SK-N-SH (cell line): ENCODE results near the gene IL1RAP. TPM values are rescaled to one million over a fixed set of nuclear protein-coding genes. Genes with fewer than 3 reads are reported as not detected.

Experiments
- CTCF ChIA-PET: fragments of 300-600, 350-600 bp; formaldehyde crosslinking; extraction: SDS; loops from one replicate; lab custom pipeline; 2021; lab: Yijun Ruan, JAX
- POLR2A ChIA-PET: fragments of 350-600 bp; sonication (Branson Sonifier 250); formaldehyde crosslinking; extraction: SDS; loops from one replicate; lab custom pipeline; 2020; ENCODE audit warnings: antibody characterized with exemption, inconsistent platforms; lab: Yijun Ruan, JAX
- DNase-seq: peaks from one replicate; pipeline ENCODE4 v3.0.0; 2012
- H2AFZ ChIP-seq: fragments of 200-600 bp; sonication (generic); 2 replicates; pipeline ENCODE4 v1.8.1; 2016; ENCODE audit warnings: antibody characterized with exemption, mild to moderate bottlenecking, low read depth
- H3F3A ChIP-seq: fragments of 200-600 bp; sonication (generic); replicated peaks from 2 replicates; pipeline ENCODE3; 2016; ENCODE audit warnings: antibody characterized with exemption, mild to moderate bottlenecking; ENCODE audit not compliant: insufficient read depth
- H3K27ac ChIP-seq, 2 experiments: fragments of 200-500 bp in 1 of 2; fragments of 200-600 bp in 1 of 2; sonication (Bioruptor generic) in 1 of 2; sonication (generic), shearing (Covaris generic) in 1 of 2; 2 replicates each; pipeline versions ENCODE4 v1.5.1 to v1.6.1; 2014 to 2016; ENCODE audit warnings: low read depth in 2 of 2, inconsistent platforms in 1 of 2, low read length in 1 of 2, mild to moderate bottlenecking in 1 of 2, mixed read lengths in 1 of 2
- H3K27me3 ChIP-seq: fragments of 200-600 bp; sonication (generic), shearing (Covaris generic); 2 replicates; pipeline ENCODE4 v1.6.1; 2016; ENCODE audit warnings: mixed run types; ENCODE audit not compliant: insufficient read depth
- H3K36me3 ChIP-seq, 2 experiments: fragments of 200-500 bp in 1 of 2; fragments of 200-600 bp in 1 of 2; sonication (Bioruptor generic) in 1 of 2; sonication (generic) in 1 of 2; replicated peaks in 1 of 2; 2 replicates each; pipeline versions ENCODE3 to v1.5.1; 2014 to 2016; ENCODE audit warnings: low read length in 1 of 2, mild to moderate bottlenecking in 1 of 2; ENCODE audit not compliant: insufficient read depth in 2 of 2, control insufficient read depth in 1 of 2
- H3K4me1 ChIP-seq, 2 experiments: fragments of 200-500 bp in 1 of 2; fragments of 200-600 bp in 1 of 2; sonication (Bioruptor generic) in 1 of 2; sonication (generic), shearing (Covaris generic) in 1 of 2; 2 replicates each; pipeline versions ENCODE4 v1.5.1 to v1.6.1; 2014 to 2016; ENCODE audit warnings: low read depth in 1 of 2, low read length in 1 of 2, mixed run types in 1 of 2; ENCODE audit not compliant: insufficient read depth in 2 of 2, control insufficient read depth in 1 of 2
- H3K4me2 ChIP-seq: fragments of 200-600 bp; sonication (generic), shearing (Covaris generic); 2 replicates; pipeline ENCODE4 v1.6.1; 2017; ENCODE audit warnings: mixed run types
- H3K4me3 ChIP-seq, 2 experiments: fragments of 200-500 bp in 1 of 2; fragments of 200-600 bp in 1 of 2; sonication (Bioruptor generic) in 1 of 2; sonication (generic), shearing (Covaris generic) in 1 of 2; 2 replicates each; pipeline versions ENCODE4 v1.5.1 to v1.8.1; 2014 to 2016; ENCODE audit warnings: low read depth in 2 of 2, inconsistent platforms in 1 of 2, low read length in 1 of 2, mild to moderate bottlenecking in 1 of 2, mixed read lengths in 1 of 2, moderate library complexity in 1 of 2
- H3K79me2 ChIP-seq: fragments of 200-600 bp; sonication (generic); 2 replicates; pipeline ENCODE4 v1.8.1; 2017; ENCODE audit warnings: mild to moderate bottlenecking; ENCODE audit not compliant: insufficient read depth
- H3K9ac ChIP-seq: fragments of 200-600 bp; sonication (generic); 2 replicates; pipeline ENCODE4 v1.6.1; 2017; ENCODE audit warnings: mixed run types
- H3K9me2 ChIP-seq: fragments of 200-600 bp; sonication (generic); 2 replicates; pipeline ENCODE4 v1.6.1; 2017; ENCODE audit warnings: mixed run types
- H3K9me3 ChIP-seq: fragments of 200-600 bp; sonication (generic); 2 replicates; pipeline ENCODE4 v1.6.1; 2017; ENCODE audit warnings: mixed run types, mild to moderate bottlenecking, moderate library complexity
- H4K20me1 ChIP-seq: fragments of 200-600 bp; sonication (generic); 2 replicates; pipeline ENCODE4 v1.6.1; 2017; ENCODE audit warnings: mild to moderate bottlenecking, mixed run types; ENCODE audit not compliant: insufficient read depth
- CHD2 ChIP-seq: fragments of 150-350 bp; IDR thresholded peaks from 2 replicates; pipeline ENCODE4 v1.6.1; 2018; ENCODE audit warnings: low read length; ENCODE audit not compliant: partially characterized antibody
- ELF1 ChIP-seq: IDR thresholded peaks from 2 replicates; pipeline ENCODE4 v1.4.0; 2012
- EP300 ChIP-seq, 2 experiments: IDR thresholded peaks; 2 replicates each; pipeline versions ENCODE4 v1.4.0 to v1.6.1; 2012; ENCODE audit warnings: borderline replicate concordance in 1 of 2, low read depth in 1 of 2, low read length in 1 of 2
- FOSL2 ChIP-seq: IDR thresholded peaks from 2 replicates; pipeline ENCODE4 v1.4.0; 2012; ENCODE audit warnings: low read depth, mild to moderate bottlenecking, moderate library complexity, borderline replicate concordance
- JUND ChIP-seq: IDR thresholded peaks from 2 replicates; pipeline ENCODE4 v1.4.0; 2012
- MEF2A ChIP-seq: IDR thresholded peaks from 2 replicates; pipeline ENCODE4 v1.4.0; 2012; ENCODE audit warnings: low read depth, borderline replicate concordance
- NFIC ChIP-seq: IDR thresholded peaks from 2 replicates; pipeline ENCODE4 v1.4.0; 2012; ENCODE audit warnings: borderline replicate concordance
- RCOR1 ChIP-seq: fragments of 150-350 bp; IDR thresholded peaks from 2 replicates; pipeline ENCODE4 v1.6.1; 2017; ENCODE audit warnings: antibody characterized with exemption, low read length
- RFX5 ChIP-seq: IDR thresholded peaks from 2 replicates; pipeline ENCODE4 v1.6.1; 2012; ENCODE audit warnings: mild to moderate bottlenecking, improper control_type of control experiment, low read length
- SMC3 ChIP-seq: IDR thresholded peaks from 2 replicates; pipeline ENCODE4 v1.6.1; 2012; ENCODE audit warnings: low read depth, low read length, improper control_type of control experiment
- TAF1 ChIP-seq: IDR thresholded peaks from 2 replicates; pipeline ENCODE4 v1.6.1; 2012; ENCODE audit warnings: low read depth, mild to moderate bottlenecking, low read length, moderate library complexity, borderline replicate concordance
- TCF12 ChIP-seq: IDR thresholded peaks from 2 replicates; pipeline ENCODE4 v1.4.0; 2012
- TEAD4 ChIP-seq: IDR thresholded peaks from 2 replicates; pipeline ENCODE4 v1.4.0; 2012; ENCODE audit warnings: mild to moderate bottlenecking, borderline replicate concordance; ENCODE audit not compliant: insufficient read depth
- WGBS: methylation state at CpG from one replicate; pipeline ENCODE4 v1.1.6; 2017; ENCODE audit warnings: low lambda C conversion rate; 5-methylcytosine and 5-hydroxymethylcytosine counted together
- polyA plus RNA-seq, 3 experiments: library from polyadenylated mRNA; depleted of rRNA; stranded (reverse); fragments of >200 nt; gene quantifications; 2 replicates each; pipeline ENCODE4 v1.2.3, GENCODE V29; 2012
- TF ChIP-seq, protein P1 (sequence below): IDR thresholded peaks from 2 replicates; pipeline ENCODE4; 2012
- TF ChIP-seq, protein P2 (sequence below): IDR thresholded peaks from 2 replicates; pipeline ENCODE4 v1.4.0; 2012; ENCODE audit warnings: low read depth, borderline replicate concordance

IL1RAP gene
- polyA plus RNA-seq, 1 of the 3 experiments (the other 2 are of a cell fraction) = 7.6 TPM

DNA sequence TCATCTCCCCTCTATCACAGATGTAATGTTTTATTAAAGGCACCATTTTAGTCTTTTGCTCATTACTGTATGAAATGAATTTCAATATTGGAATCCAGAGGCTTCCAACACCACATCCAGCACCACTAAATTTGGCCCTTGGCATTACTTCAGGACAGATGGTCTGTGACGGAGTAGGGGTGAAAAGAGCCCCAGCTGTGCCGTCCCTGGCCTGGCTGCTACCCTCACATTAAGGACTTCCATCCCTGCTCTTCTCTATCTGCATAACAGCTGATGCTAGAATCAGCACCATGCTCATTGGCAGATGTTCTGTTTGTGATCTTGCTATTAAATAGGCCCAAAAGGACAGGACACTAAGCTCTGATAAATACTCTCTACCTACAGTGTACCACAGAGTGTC lies 152.9 kb downstream of the IL1RAP start (continued):
- TF ChIP-seq MEF2A = no peak
- no peak for TF ChIP-seq RFX5
- TF ChIP-seq RCOR1 = no peak
- TF ChIP-seq CHD2 = no peak

- H2AFZ ChIP-seq = no peak overlapping the region
- no peaks in the 10 kb centered on the region for H4K20me1 ChIP-seq
- H3K4me2 ChIP-seq = no peak overlapping the region
- no peak overlapping the region for H3K4me3 ChIP-seq
- WGBS = 27% methylated on average over 4 of the region's 4 CpGs
- H3K27me3 ChIP-seq = no peaks in the 10 kb centered on the region
- DNase-seq = no peak
- no peak overlapping the region for H3K9ac ChIP-seq
- TF ChIP-seq JUND (peak; percentile 58), ELF1 (no peak), SMC3 (no peak), EP300 (IDR thresholded peaks at IDR 0.05; ENCODE audit: borderline replicate concordance in 1 of 2, low read depth in 1 of 2, low read length in 1 of 2) (peak; percentile 28 to 60; a peak in 2 of 4 replicates), TEAD4 (peak; percentile 47; the same call in 1 of the 2 replicates), TCF12 (peak; percentile 49; the same call in 1 of the 2 replicates), NFIC (peak; percentile 41; the same call in 1 of the 2 replicates), FOSL2 (peak; percentile 46; the same call in 1 of the 2 replicates), MEF2A (peak; percentile 54; the same call in 1 of the 2 replicates), TAF1 (no peak), RFX5 (no peak)
- TF ChIP-seq, protein P1, sequence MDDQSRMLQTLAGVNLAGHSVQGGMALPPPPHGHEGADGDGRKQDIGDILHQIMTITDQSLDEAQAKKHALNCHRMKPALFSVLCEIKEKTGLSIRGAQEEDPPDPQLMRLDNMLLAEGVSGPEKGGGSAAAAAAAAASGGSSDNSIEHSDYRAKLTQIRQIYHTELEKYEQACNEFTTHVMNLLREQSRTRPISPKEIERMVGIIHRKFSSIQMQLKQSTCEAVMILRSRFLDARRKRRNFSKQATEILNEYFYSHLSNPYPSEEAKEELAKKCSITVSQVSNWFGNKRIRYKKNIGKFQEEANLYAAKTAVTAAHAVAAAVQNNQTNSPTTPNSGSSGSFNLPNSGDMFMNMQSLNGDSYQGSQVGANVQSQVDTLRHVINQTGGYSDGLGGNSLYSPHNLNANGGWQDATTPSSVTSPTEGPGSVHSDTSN = peak; percentile 86
- TF ChIP-seq, protein P2, sequence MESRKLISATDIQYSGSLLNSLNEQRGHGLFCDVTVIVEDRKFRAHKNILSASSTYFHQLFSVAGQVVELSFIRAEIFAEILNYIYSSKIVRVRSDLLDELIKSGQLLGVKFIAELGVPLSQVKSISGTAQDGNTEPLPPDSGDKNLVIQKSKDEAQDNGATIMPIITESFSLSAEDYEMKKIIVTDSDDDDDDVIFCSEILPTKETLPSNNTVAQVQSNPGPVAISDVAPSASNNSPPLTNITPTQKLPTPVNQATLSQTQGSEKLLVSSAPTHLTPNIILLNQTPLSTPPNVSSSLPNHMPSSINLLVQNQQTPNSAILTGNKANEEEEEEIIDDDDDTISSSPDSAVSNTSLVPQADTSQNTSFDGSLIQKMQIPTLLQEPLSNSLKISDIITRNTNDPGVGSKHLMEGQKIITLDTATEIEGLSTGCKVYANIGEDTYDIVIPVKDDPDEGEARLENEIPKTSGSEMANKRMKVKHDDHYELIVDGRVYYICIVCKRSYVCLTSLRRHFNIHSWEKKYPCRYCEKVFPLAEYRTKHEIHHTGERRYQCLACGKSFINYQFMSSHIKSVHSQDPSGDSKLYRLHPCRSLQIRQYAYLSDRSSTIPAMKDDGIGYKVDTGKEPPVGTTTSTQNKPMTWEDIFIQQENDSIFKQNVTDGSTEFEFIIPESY = no peak
- no peaks in the 10 kb centered on the region for H3K9me3 ChIP-seq
- H3K4me1 ChIP-seq = peaks cover 0 to 11% of the 10 kb centered on the region in 2 experiments; a peak in 1 of 4 replicates
- no peaks in the 10 kb centered on the region for H3K9me2 ChIP-seq
- peak overlapping the region; percentile 17 to 55; a peak in 3 of 4 replicates for H3K27ac ChIP-seq
- H3K36me3 ChIP-seq = no peaks in the 10 kb centered on the region
- POLR2A ChIA-PET = no interaction called here
- CTCF ChIA-PET = interaction anchor here (0.7 kb wide), 1 partner anchor 23 kb away, joined by 3 read pairs; no protein-coding TSS in a partner anchor
- H3K79me2 ChIP-seq = no peaks in the 10 kb centered on the region
- H3F3A ChIP-seq = peaks cover 20% of the 10 kb centered on the region
Measured at GRCh38 chr3:190671658-190672057, 157.8 kb downstream of the IL1RAP start.
